Right ventricle myocardium superior (tissue), 1 donor: ENCODE data around the gene MTCL1. TPM values are rescaled to one million over a fixed set of nuclear protein-coding genes. Genes with fewer than 3 reads are reported as not detected.
A peak's percentile ranks its signal among the peaks of the same experiment; 100 is the strongest.
"Not testable (repeated sequence)": the region's sequence is repeated elsewhere in the genome, so short reads cannot be mapped to it uniquely, and the experiment has no call there.

Source experiments
- ATAC-seq: fragments of 200-7000 bp; cut with Tn5 transposase; one replicate; pipeline ENCODE4 v1.9.1; 2020; ENCODE audit warnings: mild to moderate bottlenecking; ENCODE audit not compliant: poor library complexity
- DNase-seq: peaks from one replicate; pipeline ENCODE4 v3.0.0-alpha.2; 2020
- intact Hi-C: fragments of 100-400 bp; cut with DNase I; formaldehyde crosslinking; loops from one replicate; pipeline ENCODE4 v1.11.2; 2022
- total RNA-seq: library from RNA; stranded (reverse); fragmentation: NEBNext Ultra II Directional; extraction: Animal tissue kit (Norgen Biotek cat#: 25700); gene quantifications from one replicate; pipeline ENCODE4 v1.2.1, GENCODE V29; 2021
- donor health status: DM: no; HTN: yes; CAD: no; lungs with severe emphysema.

MTCL1 gene
- total RNA-seq, 1 donor from 2014 or later: 9.0 TPM

GRCh38 chr18:8757396-8757997 lies 52.1 kb downstream of the MTCL1 start:
- DNase-seq (no peak), ATAC-seq (no peak)
- intact Hi-C loops: no loop called here

- DNase-seq: no peak
- intact Hi-C loops: no loop called here
- ATAC-seq: no peak
Observed at GRCh38 chr18:8758466-8758865, 53.1 kb downstream of the MTCL1 start.

GRCh38 chr18:8760984-8761383 lies 55.6 kb downstream of the MTCL1 start:
- ATAC-seq (no peak), DNase-seq (no peak)
- intact Hi-C loops: no loop called here

GRCh38 chr18:8761535-8761934 lies 56.2 kb downstream of the MTCL1 start:
- DNase-seq, ATAC-seq, intact Hi-C loops: not testable (repeated sequence)

GRCh38 chr18:8762968-8763367 lies 57.6 kb downstream of the MTCL1 start:
- ATAC-seq: no peak
- no peak for DNase-seq
- intact Hi-C loops: no loop called here

GRCh38 chr18:8763611-8764010 lies 58.3 kb downstream of the MTCL1 start:
- intact Hi-C loops: no loop called here
- DNase-seq (no peak), ATAC-seq (no peak)

GRCh38 chr18:8765783-8766463 lies 60.6 kb downstream of the MTCL1 start:
- intact Hi-C loops: no loop called here
- ATAC-seq: peak; percentile 48

GRCh38 chr18:8766559-8767293 lies 61.4 kb downstream of the MTCL1 start:
- intact Hi-C loops: no loop called here
- ATAC-seq: no peak
- no peak for DNase-seq

More at GRCh38 chr18:8765783-8766463, 60.6 kb downstream of the MTCL1 start:
- no peak for DNase-seq

GRCh38 chr18:8767340-8767739 lies 62.0 kb downstream of the MTCL1 start:
- no peak for DNase-seq
- intact Hi-C loops: no loop called here
- ATAC-seq: no peak

- intact Hi-C loops: loop anchor here (10.0 kb wide), 1 partner anchor 95 kb away; no protein-coding TSS in a partner anchor
- DNase-seq (no peak), ATAC-seq (no peak)
Observed at GRCh38 chr18:8769509-8770095, 64.2 kb downstream of the MTCL1 start.

GRCh38 chr18:8770657-8771056 lies 65.3 kb downstream of the MTCL1 start:
- no peak for DNase-seq
- no peak for ATAC-seq
- intact Hi-C loops: loop anchor here (10.0 kb wide), 1 partner anchor 94 kb away; no protein-coding TSS in a partner anchor

- ATAC-seq (peak; percentile 58), DNase-seq (peak; percentile 68)
- intact Hi-C loops: loop anchor here (10.0 kb wide), 1 partner anchor 93 kb away; no protein-coding TSS in a partner anchor
Observed at GRCh38 chr18:8771930-8772329, 66.6 kb downstream of the MTCL1 start.

- ATAC-seq (no peak), DNase-seq (no peak)
- intact Hi-C loops: loop anchor here (10.0 kb wide), 1 partner anchor 91 kb away; no protein-coding TSS in a partner anchor
Observed at GRCh38 chr18:8773980-8774379, 68.6 kb downstream of the MTCL1 start.

GRCh38 chr18:8776013-8776943 lies 70.9 kb downstream of the MTCL1 start:
- no peak for ATAC-seq
- no peak for DNase-seq
- intact Hi-C loops: loop anchor here (10.0 kb wide), 1 partner anchor 89 kb away; no protein-coding TSS in a partner anchor

GRCh38 chr18:8777846-8778245 lies 72.5 kb downstream of the MTCL1 start:
- ATAC-seq (no peak), DNase-seq (no peak)
- intact Hi-C loops: loop anchor here (10.0 kb wide), 1 partner anchor 87 kb away; no protein-coding TSS in a partner anchor

- intact Hi-C loops: loop anchor here (10.0 kb wide), 1 partner anchor 86 kb away; no protein-coding TSS in a partner anchor
- DNase-seq (no peak), ATAC-seq (no peak)
Observed at GRCh38 chr18:8778386-8778785, 73.0 kb downstream of the MTCL1 start.

- intact Hi-C loops: loop anchor here (10.0 kb wide), 1 partner anchor 86 kb away; no protein-coding TSS in a partner anchor
- ATAC-seq: no peak
- DNase-seq: no peak
Observed at GRCh38 chr18:8778824-8779223, 73.5 kb downstream of the MTCL1 start.

GRCh38 chr18:8779251-8779650 lies 73.9 kb downstream of the MTCL1 start:
- ATAC-seq: no peak
- intact Hi-C loops: loop anchor here (10.0 kb wide), 1 partner anchor 86 kb away; no protein-coding TSS in a partner anchor
- DNase-seq: no peak
